GM10248 (cell line): Measurements from ENCODE around the gene STAB1.

Source experiments
- CTCF ChIA-PET: fragments of 300-600 bp; sonication (Branson Sonifier 250); formaldehyde crosslinking; extraction: SDS; loops from one replicate; lab custom pipeline; 2021; ENCODE audit warnings: antibody characterized with exemption; lab: Yijun Ruan, JAX
- POLR2A ChIA-PET: fragments of 350-650 bp; sonication (Branson Sonifier 250); formaldehyde crosslinking; extraction: SDS; loops from one replicate; lab custom pipeline; 2020; ENCODE audit warnings: antibody characterized with exemption; lab: Yijun Ruan, JAX
- DNase-seq: peaks from one replicate; pipeline ENCODE4 v3.0.0; 2012; ENCODE audit errors: extremely low spot score
- TF ChIP-seq, protein P1 (sequence below): IDR thresholded peaks from 2 replicates; pipeline ENCODE4 v1.5.1; 2012; ENCODE audit warnings: mild to moderate bottlenecking, low read depth; ENCODE audit errors: extremely low read depth, missing control alignments, control extremely low read depth

The STAB1 gene

DNA sequence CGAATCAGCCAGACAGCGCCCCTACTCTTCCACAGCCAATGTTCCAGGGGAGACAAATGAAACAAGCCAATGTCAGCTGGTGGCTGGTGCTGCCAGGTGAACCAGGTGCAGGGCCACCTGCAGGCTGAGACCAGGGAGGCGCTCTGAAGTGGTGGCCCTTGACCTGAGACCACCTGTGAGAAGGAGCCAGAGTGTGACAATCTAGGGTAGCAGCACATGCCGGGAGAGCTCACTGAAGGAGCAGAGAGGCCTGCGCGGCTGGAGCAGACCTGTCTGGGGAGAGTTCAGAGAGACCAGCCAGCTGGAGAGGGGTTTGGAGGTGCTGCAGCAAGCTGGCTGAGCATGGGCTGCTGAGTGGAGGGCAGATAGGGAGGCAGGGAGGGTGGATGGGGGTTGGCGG lies 693 bp upstream of the STAB1 start:
- TF ChIP-seq, protein P1, sequence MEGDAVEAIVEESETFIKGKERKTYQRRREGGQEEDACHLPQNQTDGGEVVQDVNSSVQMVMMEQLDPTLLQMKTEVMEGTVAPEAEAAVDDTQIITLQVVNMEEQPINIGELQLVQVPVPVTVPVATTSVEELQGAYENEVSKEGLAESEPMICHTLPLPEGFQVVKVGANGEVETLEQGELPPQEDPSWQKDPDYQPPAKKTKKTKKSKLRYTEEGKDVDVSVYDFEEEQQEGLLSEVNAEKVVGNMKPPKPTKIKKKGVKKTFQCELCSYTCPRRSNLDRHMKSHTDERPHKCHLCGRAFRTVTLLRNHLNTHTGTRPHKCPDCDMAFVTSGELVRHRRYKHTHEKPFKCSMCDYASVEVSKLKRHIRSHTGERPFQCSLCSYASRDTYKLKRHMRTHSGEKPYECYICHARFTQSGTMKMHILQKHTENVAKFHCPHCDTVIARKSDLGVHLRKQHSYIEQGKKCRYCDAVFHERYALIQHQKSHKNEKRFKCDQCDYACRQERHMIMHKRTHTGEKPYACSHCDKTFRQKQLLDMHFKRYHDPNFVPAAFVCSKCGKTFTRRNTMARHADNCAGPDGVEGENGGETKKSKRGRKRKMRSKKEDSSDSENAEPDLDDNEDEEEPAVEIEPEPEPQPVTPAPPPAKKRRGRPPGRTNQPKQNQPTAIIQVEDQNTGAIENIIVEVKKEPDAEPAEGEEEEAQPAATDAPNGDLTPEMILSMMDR, result no peak
- POLR2A ChIA-PET, result no interaction called here
- CTCF ChIA-PET, result no interaction called here
- no peak for DNase-seq

DNA sequence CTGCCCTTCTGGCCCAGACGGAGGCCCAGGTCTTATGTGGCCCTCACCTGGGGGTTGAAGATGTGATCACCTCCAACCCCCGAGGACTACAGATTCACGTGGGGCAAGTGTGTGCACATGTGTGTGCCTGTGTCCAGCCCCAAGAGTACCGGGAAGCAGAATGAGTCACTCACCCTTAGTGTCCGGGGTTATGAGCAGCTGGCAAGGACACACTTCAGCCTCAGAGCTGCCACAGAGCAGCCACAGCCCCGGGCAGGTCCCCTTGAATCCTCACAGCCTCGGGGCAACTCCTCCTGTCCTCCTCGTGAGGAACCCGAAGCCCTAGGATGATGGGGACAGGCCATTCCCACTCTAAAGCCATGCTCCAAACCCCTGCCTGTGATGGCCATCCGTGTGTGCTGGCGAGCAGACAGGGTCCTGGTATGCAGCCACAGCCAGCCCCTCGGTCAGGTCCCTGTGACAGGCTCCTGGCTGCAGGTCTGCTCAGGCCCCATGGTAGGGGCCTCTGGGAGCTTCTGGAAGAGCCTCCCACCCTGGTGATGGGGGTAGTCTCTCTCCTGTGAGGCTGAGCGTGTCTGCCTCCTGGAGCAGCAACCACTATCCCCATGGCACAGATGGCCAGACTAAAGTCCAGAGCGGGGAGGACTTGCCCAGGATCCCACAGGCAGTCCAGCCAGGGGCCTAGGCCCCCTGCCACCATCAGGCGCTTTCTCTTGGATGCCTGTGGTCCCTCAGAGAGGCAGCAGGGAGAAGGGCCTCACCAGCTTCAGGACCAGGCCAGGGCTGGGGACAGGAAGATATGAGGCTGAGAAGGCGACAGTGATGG lies 852 bp downstream of the STAB1 start:
- TF ChIP-seq, protein P1, result no peak
- POLR2A ChIA-PET, result no interaction called here
- DNase-seq, result no peak
- CTCF ChIA-PET, result no interaction called here

DNA sequence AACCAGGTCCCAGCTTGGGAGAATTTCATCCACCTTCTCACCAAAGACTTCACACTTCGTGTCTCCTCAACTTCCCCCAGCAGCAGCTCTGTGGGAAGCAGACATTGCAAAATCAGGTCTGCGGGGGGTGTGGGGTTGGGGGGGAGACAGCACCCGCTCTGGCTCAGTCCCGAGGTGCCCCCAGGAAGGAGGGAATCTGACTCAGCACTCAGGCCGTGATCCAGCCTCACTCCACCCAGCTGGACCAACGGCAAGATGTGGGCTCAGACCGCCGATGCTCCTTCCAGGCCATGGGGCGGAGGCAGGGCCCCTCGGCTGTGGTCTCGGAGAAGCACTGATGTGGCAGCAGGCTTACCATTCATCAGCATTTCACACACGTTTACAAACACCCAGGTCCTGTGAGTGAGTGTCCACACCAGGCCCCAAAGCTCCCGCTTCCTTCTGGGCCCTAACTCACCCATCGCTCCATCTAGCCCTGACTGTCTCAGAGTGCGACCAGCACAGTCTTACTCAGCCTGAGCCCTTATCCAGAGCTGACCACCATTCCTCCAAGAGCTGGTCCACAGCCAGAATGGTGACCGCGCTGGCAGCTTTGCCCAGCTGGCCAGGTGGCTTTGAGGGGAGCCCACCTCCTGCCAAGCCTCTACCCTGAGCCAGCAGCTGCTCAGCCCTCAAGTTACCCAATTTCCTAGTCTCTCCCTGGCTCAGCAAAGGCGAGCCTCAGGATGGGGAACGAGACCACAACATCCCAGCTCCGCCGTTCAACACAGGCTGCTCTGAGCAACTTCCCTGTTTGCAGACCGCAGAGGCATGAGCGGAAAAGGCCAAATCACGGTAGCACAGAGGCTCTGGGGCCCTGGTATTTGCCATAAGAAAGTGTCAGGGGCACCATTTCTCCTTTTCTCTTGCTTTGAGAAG lies 3.3 kb downstream of the STAB1 start:
- CTCF ChIA-PET, result interaction anchor here (0.5 to 1.8 kb wide), 3 partner anchors 38 to 64 kb away, joined by 3 to 4 read pairs (median 3); partner anchors contain the start of gene UQCC5
- no peak for DNase-seq

DNA sequence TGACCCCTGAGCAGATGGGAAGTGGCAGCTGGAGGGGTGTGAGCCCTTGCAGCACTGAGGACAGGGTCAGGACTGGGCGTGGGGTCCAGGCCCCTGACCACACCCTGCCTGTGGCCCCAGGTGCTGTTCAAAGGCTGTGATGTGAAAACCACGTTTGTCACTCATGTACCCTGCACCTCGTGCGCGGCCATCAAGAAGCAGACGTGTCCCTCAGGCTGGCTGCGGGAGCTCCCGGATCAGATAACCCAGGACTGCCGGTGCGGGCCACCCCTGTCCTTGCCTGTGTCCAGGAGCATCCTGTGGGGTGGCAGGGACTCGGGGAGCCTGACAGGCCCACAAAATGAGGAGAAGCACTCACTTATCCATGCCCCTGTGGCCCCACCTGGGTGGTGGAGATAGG lies 5.9 kb downstream of the STAB1 start:
- TF ChIP-seq, protein P1, result no peak

More for the DNA sequence above, 3.3 kb downstream of the STAB1 start:
- POLR2A ChIA-PET, result no interaction called here
- TF ChIP-seq, protein P1, result no peak

DNA sequence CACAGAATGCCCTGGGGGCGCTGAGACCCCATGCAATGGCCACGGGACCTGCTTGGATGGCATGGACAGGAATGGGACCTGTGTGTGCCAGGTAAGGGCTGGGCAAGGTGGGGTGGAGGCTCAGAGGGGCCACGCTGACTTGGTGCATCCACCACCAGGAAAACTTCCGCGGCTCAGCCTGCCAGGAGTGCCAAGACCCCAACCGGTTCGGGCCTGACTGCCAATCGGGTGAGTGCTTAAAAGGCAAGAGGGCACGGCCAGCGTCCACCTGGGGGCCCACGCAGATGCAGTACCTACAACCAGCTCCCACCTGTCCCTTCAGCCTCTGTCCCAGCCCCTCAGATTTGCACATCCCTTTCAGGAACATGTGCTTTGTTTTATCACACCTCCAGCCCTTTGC lies 6.9 kb downstream of the STAB1 start:
- CTCF ChIA-PET, result no interaction called here
- POLR2A ChIA-PET, result no interaction called here
- TF ChIP-seq, protein P1, result no peak

More for the DNA sequence above, 5.9 kb downstream of the STAB1 start:
- no peak for DNase-seq
- CTCF ChIA-PET, result no interaction called here
- POLR2A ChIA-PET, result no interaction called here

DNA sequence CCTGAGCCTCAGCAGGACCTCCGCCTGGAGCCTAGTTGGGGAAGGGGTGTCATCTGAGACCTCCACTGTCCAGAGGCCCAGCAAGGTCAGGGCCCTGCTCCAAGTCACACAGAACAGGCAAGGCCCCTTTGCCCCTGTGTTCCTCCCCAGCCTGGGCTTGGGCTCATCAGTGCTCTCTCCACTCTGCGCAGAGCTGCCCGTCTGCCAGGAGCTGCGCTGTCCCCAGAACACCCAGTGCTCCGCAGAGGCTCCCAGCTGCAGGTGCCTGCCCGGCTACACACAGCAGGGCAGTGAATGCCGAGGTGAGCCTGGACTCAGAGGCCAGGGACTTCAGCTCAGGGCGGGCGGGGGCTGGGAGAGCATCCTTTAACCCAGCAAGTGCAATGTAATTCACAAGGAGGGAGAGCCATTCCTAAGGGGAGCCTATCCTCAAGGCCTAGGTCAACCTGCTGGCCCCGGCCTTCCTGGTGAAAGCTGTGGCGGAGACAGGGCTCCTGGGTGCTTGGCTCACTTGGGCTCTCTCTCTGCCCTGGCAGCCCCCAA lies 7.7 kb downstream of the STAB1 start:
- TF ChIP-seq, protein P1, result no peak
- DNase-seq, result no peak
- ChIA-PET CTCF (no interaction called here), POLR2A (interaction anchor here (0.9 kb wide), 1 partner anchor 33 kb away, joined by 4 read pairs; the partner anchor contains the start of gene UQCC5)

More for the DNA sequence above, 6.9 kb downstream of the STAB1 start:
- no peak for DNase-seq
